Fibroblast of skin of left quadriceps (primary cell): ENCODE measurements around the gene TUBA3E.
"Not testable (repeated sequence)": the region's sequence is repeated elsewhere in the genome, so short reads cannot be mapped to it uniquely, and the experiment has no call there.

Source experiments
- DNase-seq, 2 experiments: peaks; one replicate each; pipeline ENCODE4 v3.0.0-alpha.2; 2013; ENCODE audit warnings: low read depth in 2 of 2

TUBA3E gene

GRCh38 chr2:130198343-130198742 is at the start of gene TUBA3E:
Gene TUBA3E, minus strand, starts transcription at chr2:130198439. Its CDS starts 79 bp downstream, at chr2:130198360.
- no peak for DNase-seq

DNA sequence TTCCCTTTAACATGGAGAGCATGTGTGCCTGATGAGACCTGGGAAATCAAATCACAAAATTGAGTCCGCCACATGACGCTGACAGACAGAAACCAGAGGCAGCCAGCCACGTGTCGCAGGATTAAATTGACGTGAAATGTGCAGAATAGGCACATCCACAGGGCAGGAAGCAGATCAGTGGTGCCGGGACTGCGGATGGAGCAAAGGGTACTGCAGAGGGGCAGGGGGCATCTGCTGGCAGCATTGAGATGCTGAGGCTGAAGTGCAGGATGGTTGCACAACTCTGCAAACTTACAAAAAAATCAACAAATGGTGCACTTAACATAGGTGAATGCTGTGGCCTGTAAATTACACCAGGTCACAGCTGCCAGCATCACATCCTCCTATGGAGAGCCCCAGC is 48.2 kb upstream of the TUBA3E start:
- DNase-seq: no peak

DNA sequence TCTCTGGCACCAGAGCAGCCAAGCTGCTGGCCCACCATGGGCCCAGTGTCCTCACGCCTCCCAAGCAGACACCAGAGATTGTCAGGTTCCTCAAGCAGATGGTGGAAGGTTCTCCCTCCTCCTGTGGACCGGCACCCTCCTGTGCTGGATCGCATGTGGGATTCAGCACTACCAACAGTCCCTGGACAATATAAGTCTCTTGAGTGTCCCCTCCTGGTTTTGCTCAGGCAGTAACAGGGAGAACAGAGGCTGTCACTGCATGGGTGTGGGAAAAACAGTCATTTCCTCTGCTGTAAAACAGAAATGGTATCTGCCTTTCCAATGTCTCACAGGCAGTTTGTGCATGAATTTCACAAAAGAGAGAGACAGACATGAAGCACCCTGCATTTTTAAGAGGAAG is 47.7 kb upstream of the TUBA3E start:
- no peak for DNase-seq

DNA sequence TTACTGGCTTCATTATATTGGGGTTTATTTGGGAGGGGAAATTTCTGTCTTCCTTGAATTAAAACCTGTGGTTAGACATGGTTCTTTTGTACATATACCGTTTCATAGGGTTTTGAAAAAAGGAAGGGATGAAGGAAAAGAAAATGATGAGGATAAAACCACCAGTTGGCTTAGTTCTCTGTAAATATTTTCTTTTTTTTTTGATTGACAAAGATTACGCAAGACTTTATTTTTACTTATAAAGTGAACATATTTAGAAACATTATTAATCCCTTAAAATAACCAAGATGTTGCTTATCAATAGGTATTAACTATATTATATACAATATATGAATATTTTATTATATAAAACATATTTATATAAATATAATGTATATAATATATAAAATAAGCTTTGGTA is 45.1 kb upstream of the TUBA3E start:
- no peak for DNase-seq

DNA sequence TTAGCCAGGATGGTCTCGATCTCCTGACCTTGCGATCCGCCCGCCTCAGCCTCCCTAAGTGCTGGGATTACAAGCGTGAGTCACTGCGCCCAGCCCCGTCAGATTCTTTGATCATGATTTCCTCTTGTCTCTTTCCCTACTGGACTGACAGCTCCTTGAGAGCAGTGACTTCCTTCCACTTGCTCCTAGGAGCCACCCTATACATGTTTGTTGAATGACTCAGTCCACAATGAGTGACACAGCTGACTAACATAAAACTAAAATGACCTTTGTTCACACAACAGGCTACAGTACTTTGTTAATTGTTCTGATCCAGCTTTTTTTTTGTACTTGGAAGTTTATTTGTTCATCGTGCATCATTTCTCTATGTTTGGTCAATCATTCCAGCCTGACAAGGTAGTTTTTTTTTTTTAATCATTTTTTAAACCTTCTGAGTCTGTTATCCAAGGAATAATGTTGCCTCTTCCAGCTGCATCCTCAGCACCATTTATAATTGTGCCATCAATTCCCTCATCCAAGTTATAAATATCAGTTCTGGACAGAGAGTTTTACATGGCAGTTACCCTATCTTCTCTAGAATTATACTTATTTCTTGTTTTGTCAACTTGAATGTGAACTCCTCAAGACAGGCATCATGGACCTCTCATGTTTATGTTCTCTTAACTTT is 42.9 kb upstream of the TUBA3E start:
- no peak for DNase-seq

DNA sequence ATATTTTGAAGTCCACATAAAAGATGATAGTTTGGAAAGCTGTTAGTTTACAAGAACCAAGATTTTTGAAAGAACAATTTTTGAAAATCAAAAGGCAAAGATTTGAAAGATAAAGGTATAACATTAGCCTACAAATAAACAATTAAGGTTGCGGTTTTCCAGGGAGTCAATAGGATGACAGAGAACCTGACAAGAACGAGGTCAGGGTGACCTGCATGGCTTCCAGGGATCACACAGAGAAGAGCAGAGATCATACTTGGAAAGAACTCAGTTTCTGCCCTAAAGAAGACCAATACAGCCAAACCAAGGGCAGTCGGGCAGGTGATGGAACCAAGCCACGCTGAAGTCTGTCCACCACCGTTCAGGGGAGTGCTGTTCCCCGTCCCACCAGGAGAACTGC is 41.3 kb upstream of the TUBA3E start:
- DNase-seq: not testable (repeated sequence)

GRCh38 chr2:130233066-130233465 is 34.8 kb upstream of the TUBA3E start:
- DNase-seq: not testable (repeated sequence)

DNA sequence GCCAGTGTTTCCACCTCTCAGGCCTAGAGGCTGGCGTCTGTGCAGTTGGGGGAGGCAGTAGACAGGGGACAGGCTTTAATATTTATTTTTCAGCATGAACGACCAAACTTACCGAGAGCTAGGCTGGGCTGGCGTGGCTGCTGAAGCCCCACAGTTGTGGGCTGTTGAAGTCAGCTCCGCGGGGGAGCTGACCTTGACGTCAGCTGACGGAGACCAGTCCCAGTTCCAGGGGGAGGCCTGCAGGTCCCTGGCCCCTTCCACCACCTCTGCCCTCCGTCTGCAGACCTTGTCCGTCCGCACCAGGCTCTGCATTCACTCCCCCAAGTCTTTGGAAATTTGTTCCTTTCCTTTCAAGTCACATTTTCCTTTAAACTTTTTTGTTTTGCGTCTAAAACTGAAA is 33.4 kb upstream of the TUBA3E start:
- DNase-seq: no peak

DNA sequence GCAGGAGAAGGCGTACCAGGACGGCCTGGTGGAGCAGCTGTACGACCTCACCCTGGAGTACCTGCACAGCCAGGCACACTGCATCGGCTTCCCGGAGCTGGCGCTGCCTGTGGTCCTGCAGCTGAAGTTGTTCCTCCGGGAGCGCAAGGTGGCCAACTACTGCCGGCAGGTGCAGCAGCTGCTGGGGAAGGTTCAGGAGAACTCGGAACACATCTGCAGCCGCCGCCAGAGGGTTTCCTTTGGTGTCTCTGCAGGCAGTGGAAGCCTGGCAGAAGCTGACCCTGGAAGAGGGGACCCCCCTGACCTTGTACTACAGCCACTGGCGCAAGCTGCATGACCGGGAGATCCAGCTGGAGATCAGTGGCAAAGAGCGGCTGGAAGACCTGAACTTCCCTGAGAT is 32.7 kb upstream of the TUBA3E start:
- DNase-seq: not testable (repeated sequence)

- DNase-seq: not testable (repeated sequence)
These were observed 32.1 kb upstream of the TUBA3E start for GRCh38 chr2:130230376-130230775.

DNA sequence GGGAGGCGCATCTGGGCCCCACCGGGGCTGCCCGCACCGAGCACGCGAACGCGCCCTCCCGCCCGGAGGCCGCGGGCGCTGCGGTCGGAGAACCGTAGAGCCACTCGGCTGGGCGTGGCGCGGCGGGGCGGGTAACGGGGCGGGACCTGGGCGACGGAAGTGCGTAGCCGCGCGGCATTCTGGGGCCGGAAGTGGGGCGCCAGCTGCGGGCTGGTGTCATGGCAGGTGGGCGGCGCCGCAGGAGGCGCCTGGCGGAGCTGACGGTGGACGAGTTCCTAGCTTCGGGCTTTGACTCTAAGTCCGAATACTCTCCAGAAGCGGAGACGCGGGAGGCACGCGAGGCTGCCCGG is 30.9 kb upstream of the TUBA3E start:
- DNase-seq: peak; percentile 12 to 16

DNA sequence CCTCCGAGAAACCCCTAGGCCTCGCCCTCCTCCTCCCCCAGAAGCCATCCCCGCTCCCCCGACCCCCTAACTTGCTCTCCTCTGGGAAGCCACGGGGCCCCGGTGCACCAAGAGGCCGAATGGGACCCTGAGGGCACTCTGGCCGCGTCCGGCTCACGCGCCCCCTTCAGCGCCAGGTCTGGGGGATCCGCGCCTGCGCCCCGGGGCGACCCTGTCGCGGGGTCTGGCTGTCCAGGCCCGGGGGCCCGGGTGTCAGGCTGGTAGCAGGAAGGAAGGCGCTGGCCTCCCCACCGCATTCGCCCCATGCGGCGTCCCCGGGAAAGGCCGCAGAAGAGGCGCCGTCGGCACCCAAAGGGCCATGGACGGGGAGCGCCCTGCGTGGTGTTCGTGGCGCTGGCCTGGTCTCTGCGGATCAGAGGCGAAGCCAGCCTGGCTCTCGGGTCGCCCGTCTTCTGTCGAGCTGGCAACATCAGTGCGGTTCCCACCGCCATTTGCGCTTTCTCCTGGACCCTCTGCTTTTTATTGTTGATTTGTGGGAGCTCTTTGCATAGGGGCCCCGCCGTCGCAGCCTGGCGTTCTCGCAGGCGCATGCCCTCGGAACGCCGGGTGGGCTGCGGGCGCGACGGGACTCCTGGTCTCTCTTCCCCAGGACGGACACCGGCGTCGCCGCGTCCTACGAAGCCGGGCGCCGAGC is 30.4 kb upstream of the TUBA3E start:
- not testable (repeated sequence) for DNase-seq

- DNase-seq: not testable (repeated sequence)
These were observed 29.8 kb upstream of the TUBA3E start for GRCh38 chr2:130228005-130228404.

- not testable (repeated sequence) for DNase-seq
These were observed 24.3 kb upstream of the TUBA3E start for GRCh38 chr2:130222523-130222922.

- not testable (repeated sequence) for DNase-seq
These were observed 22.3 kb upstream of the TUBA3E start for GRCh38 chr2:130220505-130220904.

DNA sequence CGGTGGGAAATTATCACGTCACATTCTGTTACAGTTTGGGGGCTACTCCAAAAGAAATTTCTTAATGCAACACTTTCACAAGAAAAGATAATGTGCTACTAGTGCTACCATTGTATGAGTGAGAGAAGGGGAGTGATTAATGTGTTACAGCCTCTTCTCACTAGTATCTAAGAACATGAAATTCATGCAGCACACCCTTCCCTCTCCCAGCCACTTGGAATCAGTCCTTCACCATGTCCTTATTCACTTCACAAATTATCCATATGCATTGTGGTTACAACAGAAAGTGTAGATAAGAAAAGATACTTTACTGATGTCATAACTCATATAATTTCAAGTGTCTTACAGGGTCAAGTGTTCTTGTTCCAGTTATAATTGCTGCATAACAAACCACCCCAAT is 20.9 kb upstream of the TUBA3E start:
- DNase-seq: not testable (repeated sequence)

DNA sequence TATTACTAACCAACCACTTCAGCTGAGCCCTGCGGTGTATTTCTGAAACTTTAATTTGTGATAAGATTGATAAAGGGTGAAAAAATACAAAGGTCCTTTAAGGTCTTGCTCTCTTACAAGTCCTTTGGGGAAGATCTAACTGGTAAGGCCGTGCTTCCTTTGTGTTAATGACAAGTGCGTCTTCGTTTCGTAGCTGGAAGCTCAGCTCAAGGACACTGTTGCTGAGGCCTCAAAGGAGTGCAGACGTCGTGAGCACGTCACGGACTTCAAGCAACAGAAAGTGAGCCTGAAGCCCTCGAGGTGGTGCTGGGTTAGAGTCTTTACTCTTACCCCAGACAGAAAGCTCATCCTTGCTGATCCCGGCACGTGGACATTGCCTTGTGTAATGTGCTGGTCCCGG is 8.8 kb upstream of the TUBA3E start:
- not testable (repeated sequence) for DNase-seq

DNA sequence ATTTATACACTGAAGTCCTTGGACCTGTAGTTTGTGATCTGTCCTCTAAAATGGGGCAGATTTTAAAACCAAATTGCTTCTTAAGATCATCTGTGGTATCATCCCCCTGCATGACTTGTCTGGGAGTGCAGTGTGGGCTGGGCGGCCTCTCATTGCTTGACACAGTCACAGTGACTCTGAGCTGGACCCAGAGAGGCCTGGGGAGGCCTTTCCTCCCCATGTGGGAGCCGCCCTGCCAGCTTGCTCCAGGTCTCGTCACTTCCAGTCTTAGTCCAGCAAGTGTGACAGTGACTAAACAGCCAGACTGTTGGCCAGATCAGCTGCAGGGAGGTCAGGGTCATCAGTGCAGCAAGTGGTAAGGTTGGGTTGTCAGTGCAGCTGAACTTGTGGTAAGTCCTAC is 4.9 kb upstream of the TUBA3E start:
- not testable (repeated sequence) for DNase-seq

GRCh38 chr2:130202518-130202917 is 4.3 kb upstream of the TUBA3E start:
- not testable (repeated sequence) for DNase-seq

DNA sequence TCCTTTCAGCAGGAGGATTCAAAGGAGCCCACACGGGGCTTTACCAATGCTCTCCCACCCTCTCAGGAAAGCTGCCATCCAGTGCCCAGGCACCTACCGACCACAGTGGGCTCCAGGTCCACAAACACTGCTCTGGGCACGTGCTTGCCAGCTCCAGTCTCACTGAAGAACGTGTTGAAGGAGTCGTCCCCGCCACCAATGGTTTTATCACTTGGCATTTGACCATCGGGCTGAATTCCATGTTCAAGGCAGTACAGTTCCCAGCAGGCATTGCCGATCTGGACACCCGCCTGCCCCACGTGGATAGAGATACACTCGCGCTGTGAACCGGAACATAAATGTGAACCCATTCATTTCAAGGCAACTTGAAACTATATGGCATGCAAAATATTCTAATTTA is 2.2 kb downstream of the TUBA3E start:
- DNase-seq: not testable (repeated sequence)

- not testable (repeated sequence) for DNase-seq
These were observed 3.1 kb downstream of the TUBA3E start for GRCh38 chr2:130195089-130195635.

DNA sequence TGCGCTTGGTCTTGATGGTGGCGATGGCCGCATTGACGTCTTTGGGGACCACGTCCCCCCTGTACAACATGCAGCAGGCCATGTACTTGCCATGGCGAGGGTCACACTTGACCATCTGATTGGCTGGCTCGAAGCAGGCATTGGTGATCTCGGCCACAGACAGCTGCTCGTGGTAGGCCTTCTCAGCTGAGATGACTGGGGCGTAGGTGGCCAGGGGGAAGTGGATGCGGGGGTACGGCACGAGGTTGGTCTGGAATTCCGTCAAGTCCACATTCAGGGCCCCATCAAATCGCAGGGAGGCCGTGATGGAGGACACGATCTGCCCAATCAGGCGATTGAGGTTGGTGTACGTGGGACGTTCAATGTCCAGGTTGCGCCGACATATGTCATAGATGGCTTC is 4.4 kb downstream of the TUBA3E start:
- not testable (repeated sequence) for DNase-seq

DNA sequence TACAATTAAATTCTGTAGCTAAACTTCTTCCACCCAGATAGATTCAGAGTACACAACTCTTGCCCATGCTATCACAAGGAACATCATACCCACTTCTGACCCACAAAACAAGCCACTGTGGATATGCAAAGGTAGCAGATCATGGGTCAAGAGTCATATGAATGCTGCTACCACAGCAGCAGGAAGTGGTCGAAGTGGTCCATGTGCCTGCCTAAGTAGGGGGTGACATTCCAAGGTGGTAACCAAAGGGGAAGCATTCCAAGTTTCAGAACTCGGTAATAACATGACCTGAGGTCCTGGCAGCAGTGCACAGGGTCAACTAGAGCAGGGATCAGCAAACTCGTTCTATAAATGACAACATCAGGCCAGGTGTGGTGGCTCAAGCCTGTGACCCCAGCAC is 5.8 kb downstream of the TUBA3E start:
- not testable (repeated sequence) for DNase-seq
